ENCODE measurements around the gene CLIC5.

The CLIC5 gene

GRCh38 chr6:45998524-45998923, 17.1 kb downstream of the CLIC5 start:
- Mint-ChIP-seq H3K27me3 (ENCODE audit: low read depth) (no peaks in the 10 kb centered on the region), H3K36me3 (ENCODE audit: low read depth) (no peaks in the 10 kb centered on the region), H3K4me3 (no peak overlapping the region), H3K4me1 (ENCODE audit: low read depth) (no peaks in the 10 kb centered on the region), H3K27ac (no peak overlapping the region), H3K9me3 (no peaks in the 10 kb centered on the region)
- no peak for DNase-seq (ENCODE audit: low spot score)

- Mint-ChIP-seq H3K4me1 (ENCODE audit: low read depth) (no peaks in the 10 kb centered on the region), H3K27ac (no peak overlapping the region), H3K27me3 (ENCODE audit: low read depth) (no peaks in the 10 kb centered on the region), H3K36me3 (ENCODE audit: low read depth) (no peaks in the 10 kb centered on the region), H3K4me3 (no peak overlapping the region), H3K9me3 (no peaks in the 10 kb centered on the region)
- no peak for DNase-seq (ENCODE audit: low spot score)
These were observed 17.7 kb downstream of the CLIC5 start for GRCh38 chr6:45997875-45998506.

DNA sequence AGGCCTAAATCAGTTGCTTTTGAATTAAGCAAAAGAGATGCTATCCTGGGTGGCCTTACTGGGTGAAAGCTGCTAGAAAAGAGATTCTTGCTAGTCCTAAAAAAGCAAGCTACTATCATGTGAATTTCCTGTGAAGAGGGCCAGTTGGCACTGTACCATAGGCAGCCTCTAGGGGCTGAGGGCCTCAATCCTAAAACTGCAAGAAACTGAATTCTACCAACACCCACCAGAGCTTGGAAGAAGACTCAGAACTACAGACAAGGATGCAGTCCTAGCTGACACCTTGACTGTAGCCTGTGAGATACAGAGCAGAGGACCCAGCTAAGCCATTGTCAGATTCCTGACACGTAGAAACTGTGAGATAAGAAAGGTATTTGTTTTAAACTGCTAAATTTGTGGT, 24.5 kb downstream of the CLIC5 start:
- DNase-seq (ENCODE audit: low spot score), result no peak
- Mint-ChIP-seq H3K27me3 (ENCODE audit: low read depth) (peaks cover 4% of the 10 kb centered on the region), H3K27ac (no peak overlapping the region), H3K4me1 (ENCODE audit: low read depth) (no peaks in the 10 kb centered on the region), H3K9me3 (no peaks in the 10 kb centered on the region), H3K4me3 (no peak overlapping the region), H3K36me3 (ENCODE audit: low read depth) (no peaks in the 10 kb centered on the region)

DNA sequence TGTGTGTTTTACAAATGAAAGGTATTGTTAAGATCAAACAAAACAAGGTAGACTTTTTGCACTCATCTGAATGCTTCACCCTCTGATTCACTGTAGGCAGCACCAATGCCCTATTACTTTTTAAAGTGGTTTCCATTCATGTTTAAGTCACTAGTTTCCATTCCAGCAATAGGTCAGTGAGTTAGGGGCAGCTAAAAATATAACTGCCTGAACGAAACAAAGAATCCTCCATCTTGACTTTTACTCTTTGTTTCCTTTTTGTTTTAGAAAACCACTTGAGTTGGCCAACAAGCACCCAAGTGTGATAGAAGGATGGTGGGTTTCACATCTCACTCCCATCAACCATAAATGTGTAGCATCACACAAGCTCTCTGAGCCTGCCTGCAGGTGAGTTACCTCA, 25.5 kb downstream of the CLIC5 start:
- Mint-ChIP-seq H3K27ac (no peak overlapping the region), H3K4me1 (ENCODE audit: low read depth) (no peaks in the 10 kb centered on the region), H3K9me3 (no peaks in the 10 kb centered on the region), H3K27me3 (ENCODE audit: low read depth) (peaks cover 4% of the 10 kb centered on the region), H3K36me3 (ENCODE audit: low read depth) (no peaks in the 10 kb centered on the region), H3K4me3 (no peak overlapping the region)
- DNase-seq (ENCODE audit: low spot score), result no peak

- Mint-ChIP-seq H3K4me3 (no peak overlapping the region), H3K36me3 (ENCODE audit: low read depth) (no peaks in the 10 kb centered on the region), H3K4me1 (ENCODE audit: low read depth) (peaks cover 5% of the 10 kb centered on the region), H3K27ac (no peak overlapping the region), H3K27me3 (ENCODE audit: low read depth) (peaks cover 4% of the 10 kb centered on the region), H3K9me3 (no peaks in the 10 kb centered on the region)
- DNase-seq (ENCODE audit: low spot score), result no peak
These were observed 27.0 kb downstream of the CLIC5 start for GRCh38 chr6:45988635-45989034.

DNA sequence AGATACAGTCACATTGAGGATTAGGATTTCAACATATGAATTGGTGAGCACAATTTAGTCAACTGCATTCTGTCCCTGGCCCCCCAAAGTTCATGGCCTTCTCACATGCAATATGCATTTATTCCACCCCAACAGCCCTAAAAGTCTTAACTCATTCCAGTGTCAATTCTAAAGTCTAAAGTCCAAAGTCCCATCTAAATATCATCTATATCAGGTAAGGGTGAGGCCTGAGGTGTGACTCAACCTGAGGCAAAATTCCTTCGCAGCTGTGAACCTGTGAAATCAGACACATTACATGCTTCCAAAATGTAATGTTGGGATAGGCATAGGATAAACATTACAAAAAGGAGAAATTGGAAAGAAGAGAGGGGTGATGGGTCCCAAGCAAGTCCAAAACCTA, 27.8 kb downstream of the CLIC5 start:
- Mint-ChIP-seq H3K27ac (no peak overlapping the region), H3K4me3 (no peak overlapping the region), H3K4me1 (ENCODE audit: low read depth) (peaks cover 5% of the 10 kb centered on the region), H3K27me3 (ENCODE audit: low read depth) (peaks cover 4% of the 10 kb centered on the region), H3K36me3 (ENCODE audit: low read depth) (no peaks in the 10 kb centered on the region), H3K9me3 (no peaks in the 10 kb centered on the region)
- DNase-seq (ENCODE audit: low spot score), result no peak

DNA sequence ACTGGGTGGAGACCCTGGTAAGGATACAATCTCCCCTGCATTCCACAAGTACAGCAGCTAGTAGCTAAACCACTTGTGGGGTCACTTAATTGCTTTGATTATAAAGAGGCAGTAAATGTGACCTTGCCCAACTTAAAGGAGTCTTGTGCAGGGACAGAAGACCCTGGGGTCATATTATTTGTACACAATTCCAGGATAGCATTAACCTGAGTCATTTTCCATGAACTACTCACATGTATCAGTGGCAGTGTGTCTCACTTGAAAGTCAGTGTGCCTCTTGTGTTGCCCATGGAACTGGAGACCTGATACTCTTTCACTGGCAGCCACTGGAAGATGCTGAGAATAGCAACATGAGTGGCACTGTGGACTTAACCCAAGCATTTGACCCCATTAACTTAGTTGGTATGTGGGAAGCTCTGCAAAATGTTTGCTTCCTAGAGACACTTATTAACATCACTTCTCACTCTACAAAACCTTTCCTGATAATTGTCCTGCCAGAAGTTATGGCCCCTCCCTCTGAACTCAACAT, 28.9 kb downstream of the CLIC5 start:
- Mint-ChIP-seq H3K4me3 (no peak overlapping the region), H3K9me3 (no peaks in the 10 kb centered on the region), H3K36me3 (ENCODE audit: low read depth) (no peaks in the 10 kb centered on the region), H3K27me3 (ENCODE audit: low read depth) (peaks cover 3% of the 10 kb centered on the region), H3K27ac (no peak overlapping the region), H3K4me1 (ENCODE audit: low read depth) (peaks cover 5% of the 10 kb centered on the region)
- DNase-seq (ENCODE audit: low spot score), result no peak

DNA sequence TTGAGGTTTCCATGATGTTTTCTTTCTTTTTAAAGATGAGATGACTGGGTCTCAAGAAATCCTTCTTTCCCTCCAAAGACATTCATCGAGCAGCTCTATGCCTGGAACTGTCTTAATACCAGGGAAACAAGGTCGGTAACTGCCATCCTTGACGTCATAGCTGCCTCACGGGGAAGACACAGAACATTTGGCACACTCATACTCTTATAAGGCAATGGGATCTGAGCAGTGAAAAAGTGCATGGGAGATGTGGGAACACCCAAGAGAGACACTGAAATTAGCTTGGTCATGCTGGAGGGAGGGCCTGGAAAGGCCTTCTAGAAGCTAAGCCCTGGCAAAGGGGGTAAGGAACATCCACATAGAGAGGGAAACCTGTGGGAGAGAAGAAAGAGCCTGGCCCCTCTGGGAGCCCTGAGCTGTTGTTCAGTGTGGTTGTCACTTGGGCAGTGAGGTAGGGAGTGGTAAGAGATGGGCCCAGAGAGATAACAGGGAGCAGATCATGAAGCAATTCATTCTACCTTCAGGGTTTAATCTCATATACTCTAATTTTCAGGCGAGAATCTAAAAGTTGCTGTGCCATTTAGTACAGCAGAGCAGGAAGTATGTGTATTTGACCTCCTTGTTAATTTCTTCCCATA, 30.8 kb downstream of the CLIC5 start:
- Mint-ChIP-seq H3K4me3 (no peak overlapping the region), H3K27me3 (ENCODE audit: low read depth) (no peaks in the 10 kb centered on the region), H3K4me1 (ENCODE audit: low read depth) (peaks cover 7% of the 10 kb centered on the region), H3K36me3 (ENCODE audit: low read depth) (no peaks in the 10 kb centered on the region), H3K9me3 (no peaks in the 10 kb centered on the region), H3K27ac (no peak overlapping the region)
- no peak for DNase-seq (ENCODE audit: low spot score)

DNA sequence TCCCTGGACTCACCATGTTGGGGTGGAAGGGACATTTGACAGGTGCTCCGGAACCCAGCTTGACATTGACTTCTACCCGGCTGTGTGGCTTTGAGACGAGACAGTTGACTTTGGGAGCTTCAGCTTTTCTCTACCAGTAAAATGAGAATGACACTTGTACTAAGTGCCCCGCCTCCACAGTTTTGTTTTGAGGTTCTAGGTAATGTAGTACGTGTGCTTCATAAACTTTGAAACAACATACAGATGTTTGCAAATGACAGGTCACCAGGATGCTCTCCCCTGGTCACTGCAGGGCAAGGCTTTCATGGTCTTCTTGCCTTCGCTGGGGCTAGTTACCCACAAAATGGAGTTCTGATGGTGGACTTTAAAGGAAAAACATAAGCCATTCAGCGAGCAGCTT, 31.3 kb downstream of the CLIC5 start:
- Mint-ChIP-seq H3K4me1 (ENCODE audit: low read depth) (peaks cover 7% of the 10 kb centered on the region), H3K4me3 (no peak overlapping the region), H3K27me3 (ENCODE audit: low read depth) (peaks cover 4% of the 10 kb centered on the region), H3K9me3 (no peaks in the 10 kb centered on the region), H3K27ac (no peak overlapping the region), H3K36me3 (ENCODE audit: low read depth) (no peaks in the 10 kb centered on the region)
- DNase-seq (ENCODE audit: low spot score), result no peak

GRCh38 chr6:45983062-45983461, 32.6 kb downstream of the CLIC5 start:
- Mint-ChIP-seq H3K27me3 (ENCODE audit: low read depth) (peaks cover 8% of the 10 kb centered on the region), H3K27ac (no peak overlapping the region), H3K36me3 (ENCODE audit: low read depth) (no peaks in the 10 kb centered on the region), H3K9me3 (no peaks in the 10 kb centered on the region), H3K4me3 (no peak overlapping the region), H3K4me1 (ENCODE audit: low read depth) (peaks cover 7% of the 10 kb centered on the region)
- DNase-seq (ENCODE audit: low spot score), result no peak

- peaks cover 13% of the 10 kb centered on the region for H3K27me3 Mint-ChIP-seq (ENCODE audit: low read depth)
- no peak overlapping the region for H3K4me3 Mint-ChIP-seq
- no peaks in the 10 kb centered on the region for H3K36me3 Mint-ChIP-seq (ENCODE audit: low read depth)
- H3K4me1 Mint-ChIP-seq (ENCODE audit: low read depth), result peaks cover 7% of the 10 kb centered on the region
- DNase-seq (ENCODE audit: low spot score), result no peak
- no peaks in the 10 kb centered on the region for H3K9me3 Mint-ChIP-seq
- H3K27ac Mint-ChIP-seq, result no peak overlapping the region
These were observed 33.2 kb downstream of the CLIC5 start for GRCh38 chr6:45982280-45983036.

GRCh38 chr6:45981046-45981445, 34.6 kb downstream of the CLIC5 start:
- Mint-ChIP-seq H3K4me1 (ENCODE audit: low read depth) (peaks cover 7% of the 10 kb centered on the region), H3K27ac (no peak overlapping the region), H3K36me3 (ENCODE audit: low read depth) (no peaks in the 10 kb centered on the region), H3K4me3 (no peak overlapping the region), H3K9me3 (no peaks in the 10 kb centered on the region), H3K27me3 (ENCODE audit: low read depth) (peaks cover 14% of the 10 kb centered on the region)
- no peak for DNase-seq (ENCODE audit: low spot score)

DNA sequence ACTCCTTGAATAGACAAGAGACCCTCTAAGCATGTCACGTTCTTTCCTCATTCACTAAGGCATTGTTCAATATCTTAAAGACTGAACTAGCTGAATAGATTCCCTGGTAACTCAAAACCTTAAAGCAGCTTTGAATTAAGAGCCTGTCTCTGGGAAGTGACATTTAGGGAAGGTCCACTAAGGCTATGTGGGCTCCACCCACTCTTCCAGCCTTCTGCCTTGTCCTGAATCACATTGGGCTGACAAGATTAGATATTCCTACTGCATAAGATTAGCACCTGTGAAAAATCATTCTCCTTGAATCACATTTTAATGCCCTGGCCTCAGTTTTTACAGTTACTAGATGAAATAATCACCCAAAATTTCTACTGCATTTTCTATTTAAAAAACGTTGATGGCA, 36.3 kb downstream of the CLIC5 start:
- Mint-ChIP-seq H3K27ac (no peak overlapping the region), H3K9me3 (no peaks in the 10 kb centered on the region), H3K27me3 (ENCODE audit: low read depth) (peaks cover 14% of the 10 kb centered on the region), H3K36me3 (ENCODE audit: low read depth) (no peaks in the 10 kb centered on the region), H3K4me1 (ENCODE audit: low read depth) (peaks cover 2% of the 10 kb centered on the region), H3K4me3 (no peak overlapping the region)
- DNase-seq (ENCODE audit: low spot score), result no peak

GRCh38 chr6:45974596-45974995, 41.1 kb downstream of the CLIC5 start:
- Mint-ChIP-seq H3K9me3 (no peaks in the 10 kb centered on the region), H3K36me3 (ENCODE audit: low read depth) (no peaks in the 10 kb centered on the region), H3K27me3 (ENCODE audit: low read depth) (peaks cover 12% of the 10 kb centered on the region), H3K4me3 (no peak overlapping the region), H3K4me1 (ENCODE audit: low read depth) (no peaks in the 10 kb centered on the region), H3K27ac (no peak overlapping the region)
- DNase-seq (ENCODE audit: low spot score), result no peak

Data from T-helper 2 cell treated with Interferon-gamma antibody and Interleukin-4, amounts not matched to agents 5 μg/mL and 100 μg/mL, for 36 hours (primary cell).